ENCODE results near the gene ASIC4. TPM values are rescaled to one million over a fixed set of nuclear protein-coding genes. Genes with fewer than 3 reads are reported as not detected.

The ASIC4 gene
- total and polyA plus RNA-seq, 9 of the 15 experiments (the other 6 are each of a cell fraction or from before 2014, with no cell fraction given), result 0.07 to 19.2 (median 4.8) TPM

- TF ChIP-seq ZBTB11 (CRISPR knock-in tag; IDR thresholded peaks at IDR 0.05) (peak in 1 of 3 experiments; percentile 47; a peak in 1 of 6 replicates), VEZF1 (CRISPR knock-in tag; IDR thresholded peaks at IDR 0.05) (peak; percentile 96), NBN (IDR thresholded peaks at IDR 0.05; ENCODE audit: low read depth) (peak; percentile 75), BCOR (IDR thresholded peaks at IDR 0.05) (peak; percentile 34; the same call in 1 of the 2 replicates), POLR2AphosphoS5 (IDR thresholded peaks at IDR 0.05; ENCODE audit: control insufficient read depth, insufficient read depth, low read depth, low read length) (peak; percentile 81; the same call in 1 of the 2 replicates), ZSCAN29 (IDR thresholded peaks at IDR 0.05) (no peak), ZBTB2 (IDR thresholded peaks at IDR 0.05) (peak; percentile 62; the same call in 1 of the 2 replicates), HES1 (IDR thresholded peaks at IDR 0.05; ENCODE audit: low read depth) (peak; percentile 77), HOXB6 (CRISPR knock-in tag; IDR thresholded peaks at IDR 0.05; ENCODE audit: borderline replicate concordance) (no peak), TAF9B (IDR thresholded peaks at IDR 0.05; ENCODE audit: partially characterized antibody) (no peak), RAD21 (CRISPR knock-in tag; conservative IDR thresholded peaks at IDR 0.05 in 1 of 2, IDR thresholded peaks at IDR 0.05 in 1 of 2) (peak in 1 of 2 experiments; percentile 31; a peak in 2 of 4 replicates), MECOM (CRISPR knock-in tag; IDR thresholded peaks at IDR 0.05) (peak; percentile 83), NEUROD1 (IDR thresholded peaks at IDR 0.05; ENCODE audit: borderline replicate concordance, low read depth, low read length, partially characterized antibody) (peak; percentile 58), GATAD2A (IDR thresholded peaks at IDR 0.05) (peak; percentile 79; the same call in 1 of the 2 replicates), CREM (IDR thresholded peaks at IDR 0.05; ENCODE audit: low read depth) (peak; percentile 60; the same call in 1 of the 2 replicates), SMARCC2 (IDR thresholded peaks at IDR 0.05; ENCODE audit: low read depth) (peak; percentile 61; the same call in 1 of the 2 replicates), SFPQ (IDR thresholded peaks at IDR 0.05; ENCODE audit: low read depth, low read length) (no peak)
Observed at GRCh38 chr2:219525533-219526232, 11.4 kb downstream of the ASIC4 start (continued).

Data from K562 (cell line).